ENCODE measurements around the gene MARCHF3. TPM values are rescaled to one million over a fixed set of nuclear protein-coding genes. Genes with fewer than 3 reads are reported as not detected.

The MARCHF3 gene
- total and polyA plus RNA-seq, 2 donors (not counting 3 experiments of a cell fraction or from before 2014, with no cell fraction given): 31.9 to 35.0 TPM

GRCh38 chr5:126963822-126964375 is 66.5 kb downstream of the MARCHF3 start:
- Histone ChIP-seq H4K20me1 (replicated peaks; ENCODE audit: control insufficient read depth, extremely low read depth, insufficient read depth, low read length) (no peaks in the 10 kb centered on the region), H3K4me3 (replicated peaks in 1 of 3; ENCODE audit: insufficient read depth in 1 of 3, low read depth in 1 of 3, low read length in 3 of 3) (no peak overlapping the region), H3K4me1 (ENCODE audit: control insufficient read depth, extremely low read depth, insufficient read depth, low read length) (peaks cover 13% of the 10 kb centered on the region), H3K4me2 (ENCODE audit: insufficient read depth, low read length) (no peak overlapping the region), H3K27me3 (ENCODE audit: control insufficient read depth in 2 of 2, insufficient read depth in 2 of 2, low read length in 2 of 2) (no peaks in the 10 kb centered on the region), H2AFZ (ENCODE audit: low read depth, low read length) (no peak overlapping the region), H3K9me1 (replicated peaks; ENCODE audit: control insufficient read depth, extremely low read depth, insufficient read depth, low read length) (no peaks in the 10 kb centered on the region), H3K9me3 (replicated peaks; ENCODE audit: control insufficient read depth, insufficient read depth, low read length) (no peaks in the 10 kb centered on the region), H3K79me2 (ENCODE audit: control insufficient read depth, insufficient read depth, low read length) (peaks cover 52% of the 10 kb centered on the region), H3K36me3 (ENCODE audit: control insufficient read depth in 2 of 2, extremely low read depth in 1 of 2, insufficient read depth in 2 of 2, low read length in 2 of 2) (no peaks in the 10 kb centered on the region), H3K9ac (replicated peaks; ENCODE audit: extremely low read depth, insufficient read depth, low read length) (no peak overlapping the region), H3K27ac (ENCODE audit: insufficient read depth, low read depth, low read length) (no peak overlapping the region)
- intact Hi-C loops (cut with micrococcal nuclease): loop anchor here (10.0 kb wide), 1 partner anchor 531 kb away; no protein-coding TSS in a partner anchor
- dilution Hi-C loops (cut with MboI; ENCODE audit: extremely low pct_ligation_motif_present, low sequenced_read_pairs): no loop called here
- no TSS peak for BruUV-seq (replicated peaks)
- DNase-seq (ENCODE audit: low read depth, low spot score) (no peak), FAIRE-seq (no peak)
- ChIA-PET CTCF (interaction anchor here (1.1 kb wide), 1 partner anchor 8 kb away, joined by 3 read pairs; no protein-coding TSS in a partner anchor), POLR2A (no interaction called here)
- TF ChIP-seq JUN (IDR thresholded peaks at IDR 0.05; ENCODE audit: borderline replicate concordance, insufficient read depth, insufficient read length, low read depth) (no peak), MAX (IDR thresholded peaks at IDR 0.05; ENCODE audit: insufficient read depth, insufficient read length) (no peak), GATA2 (IDR thresholded peaks at IDR 0.05; ENCODE audit: insufficient read depth, insufficient read length, low read depth, low read length) (no peak), POLR2A (IDR thresholded peaks at IDR 0.05; ENCODE audit: low read depth, low read length) (no peak), MYC (IDR thresholded peaks at IDR 0.05; ENCODE audit: low read depth, low read length) (no peak), EZH2 (IDR thresholded peaks at IDR 0.05; ENCODE audit: borderline replicate concordance, low read depth, low read length, severe bottlenecking) (no peak), FOS (IDR thresholded peaks at IDR 0.05; ENCODE audit: borderline replicate concordance, insufficient read depth, low read length) (no peak), POLR2AphosphoS5 (IDR thresholded peaks at IDR 0.05; ENCODE audit: insufficient read depth, low read depth, low read length) (no peak)
- TF ChIP-seq, protein P1, sequence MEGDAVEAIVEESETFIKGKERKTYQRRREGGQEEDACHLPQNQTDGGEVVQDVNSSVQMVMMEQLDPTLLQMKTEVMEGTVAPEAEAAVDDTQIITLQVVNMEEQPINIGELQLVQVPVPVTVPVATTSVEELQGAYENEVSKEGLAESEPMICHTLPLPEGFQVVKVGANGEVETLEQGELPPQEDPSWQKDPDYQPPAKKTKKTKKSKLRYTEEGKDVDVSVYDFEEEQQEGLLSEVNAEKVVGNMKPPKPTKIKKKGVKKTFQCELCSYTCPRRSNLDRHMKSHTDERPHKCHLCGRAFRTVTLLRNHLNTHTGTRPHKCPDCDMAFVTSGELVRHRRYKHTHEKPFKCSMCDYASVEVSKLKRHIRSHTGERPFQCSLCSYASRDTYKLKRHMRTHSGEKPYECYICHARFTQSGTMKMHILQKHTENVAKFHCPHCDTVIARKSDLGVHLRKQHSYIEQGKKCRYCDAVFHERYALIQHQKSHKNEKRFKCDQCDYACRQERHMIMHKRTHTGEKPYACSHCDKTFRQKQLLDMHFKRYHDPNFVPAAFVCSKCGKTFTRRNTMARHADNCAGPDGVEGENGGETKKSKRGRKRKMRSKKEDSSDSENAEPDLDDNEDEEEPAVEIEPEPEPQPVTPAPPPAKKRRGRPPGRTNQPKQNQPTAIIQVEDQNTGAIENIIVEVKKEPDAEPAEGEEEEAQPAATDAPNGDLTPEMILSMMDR (IDR thresholded peaks at IDR 0.05; ENCODE audit: extremely low read depth in 1 of 2, insufficient read depth in 1 of 2, low read depth in 1 of 2, low read length in 2 of 2): no peak

Data from endothelial cell of umbilical vein (primary cell).